ENCODE results near the gene DKK3. TPM values are rescaled to one million over a fixed set of nuclear protein-coding genes. Genes with fewer than 3 reads are reported as not detected.
"Not testable (repeated sequence)": the region's sequence is repeated elsewhere in the genome, so short reads cannot be mapped to it uniquely, and the experiment has no call there.

Gene DKK3
- total and polyA plus RNA-seq, 3 experiments from 2014 or later: 2.4 to 20.4 (median 2.7) TPM

DNA sequence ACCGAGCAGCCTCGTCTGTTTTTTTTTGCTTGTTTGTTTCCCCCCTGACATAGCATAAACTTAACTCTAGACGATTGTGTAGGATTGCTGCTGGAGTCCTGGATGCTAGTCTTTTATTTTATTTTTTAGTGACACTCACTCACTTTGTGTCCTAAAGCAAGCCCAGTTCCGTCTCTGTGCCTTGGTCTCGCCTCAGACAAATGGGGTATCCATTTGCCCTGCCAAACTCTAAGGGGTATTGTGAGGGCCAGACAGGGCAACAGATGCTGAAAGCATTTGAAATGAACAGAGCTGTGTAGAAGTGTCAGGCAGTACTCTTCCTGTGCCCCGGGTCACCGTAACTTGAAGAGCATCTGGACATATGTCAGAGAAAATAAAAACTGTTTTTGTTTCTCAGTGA is 34.8 kb upstream of the DKK3 start:
- ChIA-PET POLR2A (no interaction called here), CTCF (interaction anchor here (1.0 to 16.8 kb wide), 4 partner anchors 8 to 240 kb away, joined by 3 to 302 read pairs (median 45); no protein-coding TSS in a partner anchor)
- Histone ChIP-seq H3K9me3 (ENCODE audit: low read length) (no peaks in the 10 kb centered on the region), H3K27ac (ENCODE audit: low read depth, low read length) (no peak overlapping the region), H3K4me3 (ENCODE audit: low read length) (no peak overlapping the region), H3K27me3 (ENCODE audit: insufficient read depth, low read length, poor library complexity, severe bottlenecking) (no peaks in the 10 kb centered on the region), H3K36me3 (ENCODE audit: insufficient read depth, low read length) (no peaks in the 10 kb centered on the region), H3K4me1 (ENCODE audit: insufficient read depth, low read length) (peaks cover 4% of the 10 kb centered on the region)
- no peak for DNase-seq
- Mint-ChIP-seq H3K9me3 (no peaks in the 10 kb centered on the region), H3K27ac (no peak overlapping the region), H3K27me3 (peaks cover 0 to 10% of the 10 kb centered on the region in 2 donors), H3K36me3 (no peaks in the 10 kb centered on the region), H3K4me1 (peaks cover 3 to 5% (median 4%) of the 10 kb centered on the region in 3 donors), H3K4me3 (no peak overlapping the region)

DNA sequence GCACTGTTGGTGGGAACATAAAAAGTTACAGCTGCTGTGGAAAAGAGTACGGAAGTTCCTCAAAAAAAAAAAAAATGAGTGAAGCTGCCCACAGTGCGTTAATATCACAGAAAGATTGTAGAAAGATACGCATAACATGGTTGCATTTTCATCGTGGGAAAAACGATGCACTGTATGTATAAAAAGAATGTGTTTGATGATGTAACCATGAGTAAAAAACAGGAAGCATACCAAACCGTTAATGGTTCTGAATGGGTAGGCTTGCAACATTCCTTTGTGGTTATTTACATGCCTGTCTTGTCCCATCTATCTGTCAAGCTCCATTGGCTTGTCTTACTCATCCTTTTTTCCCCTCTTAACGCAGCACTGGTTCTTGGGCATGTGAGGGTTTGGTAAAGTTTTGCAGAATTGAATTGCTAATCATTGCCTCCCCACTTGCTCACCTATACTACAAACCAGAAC is 33.8 kb upstream of the DKK3 start:
- no peak overlapping the region for H3K4me3 Mint-ChIP-seq

DNA sequence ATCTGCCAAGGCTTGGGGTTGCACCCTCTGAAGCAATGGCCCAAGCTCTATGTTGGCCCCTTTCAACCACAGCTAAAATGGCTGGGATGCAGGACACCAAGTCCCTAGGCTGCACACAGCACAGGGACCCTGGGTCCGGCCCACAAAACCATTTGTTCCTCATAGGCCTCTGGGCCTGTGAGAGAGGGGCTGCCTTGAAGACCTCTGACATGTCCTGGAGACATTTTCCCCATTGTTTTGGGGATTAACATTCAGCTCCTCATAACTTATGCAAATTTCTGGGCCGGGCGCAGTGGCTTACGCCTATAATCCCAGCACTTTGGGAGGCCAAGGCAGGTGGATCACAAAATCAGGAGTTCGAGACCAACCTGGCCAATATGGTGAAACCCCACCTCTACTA is 32.3 kb upstream of the DKK3 start:
- CTCF ChIA-PET, H3K9me3 Mint-ChIP-seq, POLR2A ChIA-PET: not testable (repeated sequence)

More for the DNA sequence above, 33.8 kb upstream of the DKK3 start:
- no peak overlapping the region for H3K27ac ChIP-seq (ENCODE audit: low read depth, low read length)
- DNase-seq: no peak
- ChIA-PET CTCF (interaction anchor here (0.8 to 1.1 kb wide), 3 partner anchors 71 to 244 kb away, joined by 3 to 4 read pairs (median 3); no protein-coding TSS in a partner anchor), POLR2A (no interaction called here)
- no peaks in the 10 kb centered on the region for H3K9me3 ChIP-seq (ENCODE audit: low read length)
- H3K27me3 Mint-ChIP-seq: peaks cover 0 to 10% of the 10 kb centered on the region in 2 donors
- H3K36me3 ChIP-seq (ENCODE audit: insufficient read depth, low read length): no peaks in the 10 kb centered on the region
- peaks cover 0 to under 1% (median 0%) of the 10 kb centered on the region in 3 donors for H3K4me1 Mint-ChIP-seq
- H3K4me1 ChIP-seq (ENCODE audit: insufficient read depth, low read length): peaks cover under 1% of the 10 kb centered on the region
- H3K4me3 ChIP-seq (ENCODE audit: low read length): no peak overlapping the region
- no peaks in the 10 kb centered on the region for H3K9me3 Mint-ChIP-seq
- H3K36me3 Mint-ChIP-seq: no peaks in the 10 kb centered on the region
- no peak overlapping the region for H3K27ac Mint-ChIP-seq
- no peaks in the 10 kb centered on the region for H3K27me3 ChIP-seq (ENCODE audit: insufficient read depth, low read length, poor library complexity, severe bottlenecking)

DNA sequence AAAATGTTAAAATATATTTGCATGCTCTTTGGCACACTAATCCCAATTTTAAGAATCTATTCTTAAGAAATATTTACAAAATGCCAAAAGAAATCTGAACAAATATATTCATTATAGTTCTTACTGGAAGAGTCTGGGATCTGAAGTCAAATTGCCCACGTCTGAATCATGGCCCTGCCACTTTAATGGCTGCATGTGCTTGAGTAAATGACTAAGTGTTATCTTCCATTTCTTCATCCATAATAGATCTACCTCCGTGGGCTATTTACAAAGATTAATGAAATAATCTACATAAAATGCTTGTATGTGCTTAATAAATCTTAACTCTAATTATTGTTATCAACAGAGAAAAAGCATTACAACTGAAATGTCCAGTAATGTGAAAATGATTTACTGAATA is 24.5 kb upstream of the DKK3 start:
- ChIA-PET CTCF (interaction anchor here (0.6 kb wide), 1 partner anchor 249 kb away, joined by 3 read pairs; no protein-coding TSS in a partner anchor), POLR2A (no interaction called here)
- H3K36me3 ChIP-seq (ENCODE audit: insufficient read depth, low read length): no peaks in the 10 kb centered on the region
- H3K27me3 ChIP-seq (ENCODE audit: insufficient read depth, low read length, poor library complexity, severe bottlenecking): no peaks in the 10 kb centered on the region
- H3K9me3 ChIP-seq (ENCODE audit: low read length): no peaks in the 10 kb centered on the region
- Mint-ChIP-seq H3K4me1 (no peaks in the 10 kb centered on the region), H3K9me3 (no peaks in the 10 kb centered on the region), H3K4me3 (no peak overlapping the region), H3K27me3 (peaks cover 7 to 23% of the 10 kb centered on the region in 2 donors), H3K27ac (no peak overlapping the region), H3K36me3 (no peaks in the 10 kb centered on the region)
- H3K27ac ChIP-seq (ENCODE audit: low read depth, low read length): no peak overlapping the region
- no peak overlapping the region for H3K4me3 ChIP-seq (ENCODE audit: low read length)
- no peaks in the 10 kb centered on the region for H3K4me1 ChIP-seq (ENCODE audit: insufficient read depth, low read length)
- DNase-seq: no peak

More for the DNA sequence above, 32.3 kb upstream of the DKK3 start:
- not testable (repeated sequence) for H3K27me3 ChIP-seq (ENCODE audit: insufficient read depth, low read length, poor library complexity, severe bottlenecking); DNase-seq; H3K27me3 Mint-ChIP-seq; H3K36me3 Mint-ChIP-seq; H3K4me1 Mint-ChIP-seq; H3K4me3 ChIP-seq (ENCODE audit: low read length); H3K4me1 ChIP-seq (ENCODE audit: insufficient read depth, low read length); H3K27ac Mint-ChIP-seq; H3K27ac ChIP-seq (ENCODE audit: low read depth, low read length); H3K9me3 ChIP-seq (ENCODE audit: low read length); H3K4me3 Mint-ChIP-seq; H3K36me3 ChIP-seq (ENCODE audit: insufficient read depth, low read length)

DNA sequence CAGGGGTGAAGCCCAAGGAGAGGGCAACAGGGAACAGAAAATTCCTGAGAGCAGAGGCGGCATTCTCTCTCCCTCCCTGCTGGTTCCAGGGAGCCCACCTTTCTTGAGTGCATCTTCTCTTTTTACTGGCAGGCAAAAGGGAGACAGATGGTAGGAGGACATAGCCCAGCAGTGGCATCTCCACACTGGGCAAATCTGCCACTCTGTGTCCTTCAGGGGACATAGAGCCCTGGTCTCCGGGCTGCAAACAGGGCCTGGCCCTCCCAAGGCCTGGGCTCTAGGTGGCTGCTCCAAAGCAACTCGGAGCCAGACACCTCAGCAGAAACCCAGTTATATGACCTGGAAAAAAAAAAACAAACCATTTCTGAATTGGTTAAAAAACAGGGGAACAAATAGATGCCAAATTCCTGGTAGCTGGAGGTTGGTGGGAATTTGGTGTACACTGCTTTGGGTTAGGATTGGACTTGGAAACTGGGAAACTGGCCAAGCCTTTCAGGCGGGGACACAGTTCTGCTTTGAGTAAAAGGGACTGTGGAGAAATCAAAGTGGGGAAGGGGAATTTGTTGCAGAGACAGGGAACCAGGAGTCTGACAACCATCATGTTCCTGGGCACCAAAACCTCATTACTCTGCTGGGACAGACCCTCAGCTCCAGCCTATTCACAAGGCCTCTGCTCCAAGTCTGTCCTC is 23.6 kb upstream of the DKK3 start:
- CTCF ChIA-PET: no interaction called here
- Mint-ChIP-seq H3K27me3 (peaks cover 7 to 23% of the 10 kb centered on the region in 2 donors), H3K27ac (no peak overlapping the region), H3K4me3 (no peak overlapping the region), H3K9me3 (no peaks in the 10 kb centered on the region), H3K36me3 (no peaks in the 10 kb centered on the region), H3K4me1 (no peaks in the 10 kb centered on the region)
- POLR2A ChIA-PET: no interaction called here
- Histone ChIP-seq H3K9me3 (ENCODE audit: low read length) (no peaks in the 10 kb centered on the region), H3K36me3 (ENCODE audit: insufficient read depth, low read length) (no peaks in the 10 kb centered on the region), H3K27me3 (ENCODE audit: insufficient read depth, low read length, poor library complexity, severe bottlenecking) (no peaks in the 10 kb centered on the region), H3K27ac (ENCODE audit: low read depth, low read length) (no peak overlapping the region), H3K4me1 (ENCODE audit: insufficient read depth, low read length) (no peaks in the 10 kb centered on the region), H3K4me3 (ENCODE audit: low read length) (no peak overlapping the region)
- DNase-seq: no peak

DNA sequence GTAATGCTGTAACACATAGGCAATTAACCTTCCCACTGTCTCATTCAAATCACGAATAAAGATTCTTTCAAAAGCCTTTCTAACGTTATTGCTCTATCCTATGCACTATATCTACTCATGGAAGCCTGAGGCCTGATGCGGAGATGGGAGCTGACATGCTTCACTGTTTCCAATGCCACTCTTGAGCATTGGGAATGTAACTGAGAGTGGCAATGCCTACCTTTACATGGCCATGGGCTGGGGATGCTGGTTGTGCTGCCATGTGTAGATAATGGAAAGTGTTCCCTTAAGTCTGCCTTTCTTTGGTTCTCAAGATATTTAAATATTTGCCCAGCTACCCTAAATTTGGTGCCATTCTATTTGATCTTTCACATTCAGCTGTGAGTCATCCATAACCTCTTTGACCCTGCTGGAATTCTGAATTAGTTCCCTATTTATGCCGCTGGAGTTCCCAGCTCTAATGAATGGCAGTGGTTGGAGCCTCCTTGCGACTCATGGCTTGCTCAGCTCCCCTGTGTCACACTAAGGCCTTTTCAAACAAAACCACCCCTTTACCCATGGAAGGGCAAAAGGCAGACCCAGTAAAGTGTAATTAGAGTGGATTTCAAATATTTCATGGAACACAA is 21.4 kb upstream of the DKK3 start:
- CTCF ChIA-PET: no interaction called here
- Histone ChIP-seq H3K27me3 (ENCODE audit: insufficient read depth, low read length, poor library complexity, severe bottlenecking) (no peaks in the 10 kb centered on the region), H3K9me3 (ENCODE audit: low read length) (no peaks in the 10 kb centered on the region), H3K4me3 (ENCODE audit: low read length) (no peak overlapping the region), H3K27ac (ENCODE audit: low read depth, low read length) (no peak overlapping the region), H3K4me1 (ENCODE audit: insufficient read depth, low read length) (no peaks in the 10 kb centered on the region), H3K36me3 (ENCODE audit: insufficient read depth, low read length) (no peaks in the 10 kb centered on the region)
- H3K27ac Mint-ChIP-seq: no peak overlapping the region
- no peak overlapping the region for H3K4me3 Mint-ChIP-seq
- H3K36me3 Mint-ChIP-seq: no peaks in the 10 kb centered on the region
- H3K4me1 Mint-ChIP-seq: no peaks in the 10 kb centered on the region
- peaks cover 7 to 29% of the 10 kb centered on the region in 2 donors for H3K27me3 Mint-ChIP-seq
- no peaks in the 10 kb centered on the region for H3K9me3 Mint-ChIP-seq
- no peak for DNase-seq
- POLR2A ChIA-PET: no interaction called here

DNA sequence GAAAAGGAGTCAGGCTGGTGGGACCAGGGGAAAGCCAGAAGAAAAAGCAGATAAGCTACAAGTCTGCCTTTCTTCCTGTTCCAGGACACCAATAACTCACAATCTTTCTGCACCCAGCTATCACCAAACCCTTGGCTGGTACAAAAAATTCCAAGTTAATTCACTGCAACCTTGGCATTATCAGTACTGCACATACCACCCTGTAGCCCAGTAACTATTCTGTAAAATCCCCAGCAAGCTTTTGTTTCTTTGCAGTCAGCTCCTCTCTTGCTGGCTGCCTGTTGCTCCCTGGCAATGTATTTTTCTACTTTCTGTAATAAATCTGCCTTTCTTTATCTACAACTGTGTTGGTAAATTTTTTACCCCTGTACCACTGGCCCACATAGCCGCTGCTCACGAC is 20.7 kb upstream of the DKK3 start:
- no peak for DNase-seq
- ChIA-PET CTCF (no interaction called here), POLR2A (no interaction called here)
- H3K9me3 ChIP-seq (ENCODE audit: low read length): no peaks in the 10 kb centered on the region
- peaks cover 3 to 6% (median 4%) of the 10 kb centered on the region in 5 donors for H3K9me3 Mint-ChIP-seq
- H3K4me1 ChIP-seq (ENCODE audit: insufficient read depth, low read length): no peaks in the 10 kb centered on the region
- H3K27me3 Mint-ChIP-seq: peaks cover 5 to 34% of the 10 kb centered on the region in 2 donors
- no peak overlapping the region for H3K4me3 Mint-ChIP-seq
- peaks cover 0 to 5% (median 0%) of the 10 kb centered on the region in 3 donors for H3K36me3 Mint-ChIP-seq
- H3K4me1 Mint-ChIP-seq: no peaks in the 10 kb centered on the region
- no peak overlapping the region for H3K27ac Mint-ChIP-seq
- H3K36me3 ChIP-seq (ENCODE audit: insufficient read depth, low read length): no peaks in the 10 kb centered on the region
- H3K4me3 ChIP-seq (ENCODE audit: low read length): no peak overlapping the region
- H3K27ac ChIP-seq (ENCODE audit: low read depth, low read length): no peak overlapping the region
- no peaks in the 10 kb centered on the region for H3K27me3 ChIP-seq (ENCODE audit: insufficient read depth, low read length, poor library complexity, severe bottlenecking)

DNA sequence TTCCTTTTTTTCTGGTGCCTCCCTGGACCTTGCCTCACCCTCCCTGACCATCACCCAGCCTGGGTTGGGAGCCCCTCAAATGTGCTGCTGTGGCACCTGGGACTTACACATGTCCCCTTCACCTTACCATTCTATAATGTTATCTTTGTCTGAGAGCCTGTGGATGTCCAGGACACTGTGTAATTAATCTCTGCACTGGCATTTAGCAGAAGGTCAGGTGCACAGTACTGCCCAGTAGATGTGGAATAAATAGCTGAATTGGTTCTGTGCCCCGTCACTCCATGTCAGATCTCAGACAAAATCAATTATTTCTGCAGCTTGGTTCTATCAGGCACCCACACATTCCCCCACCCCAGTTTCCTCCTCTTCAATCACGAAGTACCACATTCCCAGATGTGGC is 19.9 kb upstream of the DKK3 start:
- ChIA-PET POLR2A (no interaction called here), CTCF (interaction anchor here (1.6 kb wide), 1 partner anchor 16 kb away, joined by 6 read pairs; no protein-coding TSS in a partner anchor)
- H3K4me1 ChIP-seq (ENCODE audit: insufficient read depth, low read length): no peaks in the 10 kb centered on the region
- H3K36me3 ChIP-seq (ENCODE audit: insufficient read depth, low read length): no peaks in the 10 kb centered on the region
- Mint-ChIP-seq H3K4me1 (no peaks in the 10 kb centered on the region), H3K4me3 (no peak overlapping the region), H3K27ac (no peak overlapping the region), H3K9me3 (peaks cover 4 to 9% (median 6%) of the 10 kb centered on the region in 5 donors), H3K36me3 (peaks cover 0 to 12% (median 0%) of the 10 kb centered on the region in 3 donors), H3K27me3 (peaks cover 4 to 31% of the 10 kb centered on the region in 2 donors)
- H3K27me3 ChIP-seq (ENCODE audit: insufficient read depth, low read length, poor library complexity, severe bottlenecking): no peaks in the 10 kb centered on the region
- DNase-seq: no peak
- H3K4me3 ChIP-seq (ENCODE audit: low read length): no peak overlapping the region
- no peak overlapping the region for H3K27ac ChIP-seq (ENCODE audit: low read depth, low read length)
- H3K9me3 ChIP-seq (ENCODE audit: low read length): no peaks in the 10 kb centered on the region

Data from CD8-positive, alpha-beta memory T cell (primary cell).